ENCODE data around the gene ZNF524.

DNA sequence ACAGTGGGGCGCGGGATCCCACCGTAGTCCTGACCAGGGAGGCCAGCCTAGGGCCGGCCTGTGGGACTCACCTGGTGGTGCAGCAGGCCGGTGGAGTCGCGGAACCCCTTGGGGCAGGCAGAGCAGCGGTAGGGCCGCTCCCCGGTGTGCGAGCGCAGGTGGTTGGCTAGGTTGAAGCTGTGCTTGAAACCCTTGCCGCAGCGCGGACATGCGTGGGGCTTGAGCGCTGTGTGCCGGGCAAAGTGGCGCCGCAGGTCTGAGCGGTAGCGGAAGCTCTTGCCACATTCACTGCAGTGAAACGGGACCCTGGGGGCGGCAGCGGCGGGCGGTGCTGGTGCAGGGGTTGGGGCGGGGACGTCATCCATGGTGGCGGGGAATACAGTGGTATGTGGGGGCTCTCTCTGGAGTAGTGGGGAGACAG, 2.6 kb upstream of the ZNF524 start:
- TF ChIP-seq, protein P1, sequence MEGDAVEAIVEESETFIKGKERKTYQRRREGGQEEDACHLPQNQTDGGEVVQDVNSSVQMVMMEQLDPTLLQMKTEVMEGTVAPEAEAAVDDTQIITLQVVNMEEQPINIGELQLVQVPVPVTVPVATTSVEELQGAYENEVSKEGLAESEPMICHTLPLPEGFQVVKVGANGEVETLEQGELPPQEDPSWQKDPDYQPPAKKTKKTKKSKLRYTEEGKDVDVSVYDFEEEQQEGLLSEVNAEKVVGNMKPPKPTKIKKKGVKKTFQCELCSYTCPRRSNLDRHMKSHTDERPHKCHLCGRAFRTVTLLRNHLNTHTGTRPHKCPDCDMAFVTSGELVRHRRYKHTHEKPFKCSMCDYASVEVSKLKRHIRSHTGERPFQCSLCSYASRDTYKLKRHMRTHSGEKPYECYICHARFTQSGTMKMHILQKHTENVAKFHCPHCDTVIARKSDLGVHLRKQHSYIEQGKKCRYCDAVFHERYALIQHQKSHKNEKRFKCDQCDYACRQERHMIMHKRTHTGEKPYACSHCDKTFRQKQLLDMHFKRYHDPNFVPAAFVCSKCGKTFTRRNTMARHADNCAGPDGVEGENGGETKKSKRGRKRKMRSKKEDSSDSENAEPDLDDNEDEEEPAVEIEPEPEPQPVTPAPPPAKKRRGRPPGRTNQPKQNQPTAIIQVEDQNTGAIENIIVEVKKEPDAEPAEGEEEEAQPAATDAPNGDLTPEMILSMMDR (IDR thresholded peaks at IDR 0.05), result no peak
- TF ChIP-seq SIN3A (IDR thresholded peaks at IDR 0.05; ENCODE audit: borderline replicate concordance, insufficient read depth, low read depth, low read length), result no peak

Measured in Panc1 (cell line).